GM12874 (cell line): Measurements from ENCODE around the gene MED22.

ENCODE experiments used
- CTCF ChIP-seq: IDR thresholded peaks from 2 replicates; pipeline ENCODE4 v1.5.1; 2011; ENCODE audit warnings: low read depth, mild to moderate bottlenecking, control low read depth, low read length, moderate library complexity; ENCODE audit not compliant: insufficient read depth

Gene MED22

GRCh38 chr9:133331221-133331620 is 16.7 kb downstream of the MED22 start:
- no peak for TF ChIP-seq CTCF

- peak; percentile 28; the same call in 1 of the 2 replicates for TF ChIP-seq CTCF
Measured at GRCh38 chr9:133329306-133330156, 18.4 kb downstream of the MED22 start.

- TF ChIP-seq CTCF, result no peak
Measured at GRCh38 chr9:133327834-133328484, 20.0 kb downstream of the MED22 start.

- TF ChIP-seq CTCF, result no peak
Measured at GRCh38 chr9:133323991-133324703, 23.8 kb downstream of the MED22 start.

- no peak for TF ChIP-seq CTCF
Measured at GRCh38 chr9:133323211-133323610, 24.7 kb downstream of the MED22 start.

GRCh38 chr9:133322701-133323100 is 25.2 kb downstream of the MED22 start:
- TF ChIP-seq CTCF, result no peak

- TF ChIP-seq CTCF, result no peak
Measured at GRCh38 chr9:133321411-133321935, 26.5 kb downstream of the MED22 start.
